OCI-LY7 (cell line): Measurements from ENCODE around the gene RBSN.

Source experiments
- CTCF ChIP-seq: fragments of 200-600 bp; sonication (generic); conservative IDR thresholded peaks from 2 replicates; pipeline ENCODE4 v1.5.1; 2014; ENCODE audit warnings: mild to moderate bottlenecking, antibody characterized with exemption, low read length, moderate library complexity, mixed read lengths
- EZH2phosphoT487 ChIP-seq: fragments of 200-600 bp; sonication (generic); IDR thresholded peaks from 2 replicates; pipeline ENCODE4 v1.6.1; 2018; ENCODE audit warnings: low read depth, borderline replicate concordance, mild to moderate bottlenecking, mixed run types, antibody characterized with exemption, low read length, moderate library complexity, mixed read lengths

- TF ChIP-seq CTCF = no peak
- no peak for TF ChIP-seq EZH2phosphoT487
Observed at GRCh38 chr3:15098503-15099363, at the start of gene RBSN.
